Small intestine (tissue), 7 donors: ENCODE measurements around the gene CAMK4. TPM values are rescaled to one million over a fixed set of nuclear protein-coding genes. Genes with fewer than 3 reads are reported as not detected.
"Not testable (repeated sequence)": the region's sequence is repeated elsewhere in the genome, so short reads cannot be mapped to it uniquely, and the experiment has no call there.

Experiments
- DNase-seq, 2 donors: peaks; one replicate each; pipeline versions ENCODE4 v3.0.0 to v3.0.0-alpha.2; 2013
- FAIRE-seq: peaks from 2 replicates; lab custom pipeline; 2012; peaks lifted over from hg19 to GRCh38; lab: Jason Lieb, UNC
- H3K27ac ChIP-seq, 3 donors: one replicate each; pipeline ENCODE4 v1.5.1; 2013; ENCODE audit warnings: low read length in 2 of 3, mild to moderate bottlenecking in 2 of 3, control low read depth in 1 of 3, inconsistent platforms in 1 of 3, low read depth in 1 of 3, moderate library complexity in 1 of 3
- H3K27me3 ChIP-seq, 3 donors: one replicate each; pipeline ENCODE4 v1.6.1; 2013; ENCODE audit warnings: low read length in 3 of 3, inconsistent platforms in 1 of 3; ENCODE audit not compliant: control insufficient read depth in 3 of 3, insufficient read depth in 3 of 3
- H3K36me3 ChIP-seq, 3 donors: one replicate each; pipeline ENCODE4 v1.6.1; 2013; ENCODE audit warnings: low read length in 3 of 3, inconsistent platforms in 1 of 3, low read depth in 1 of 3, mild to moderate bottlenecking in 1 of 3, moderate library complexity in 1 of 3; ENCODE audit not compliant: control insufficient read depth in 3 of 3, insufficient read depth in 2 of 3
- H3K4me1 ChIP-seq, 3 donors: one replicate each; pipeline ENCODE4 v1.6.1; 2013; ENCODE audit warnings: low read length in 2 of 3, inconsistent platforms in 1 of 3, low read depth in 1 of 3, mild to moderate bottlenecking in 1 of 3, moderate library complexity in 1 of 3; ENCODE audit not compliant: control insufficient read depth in 3 of 3, insufficient read depth in 2 of 3
- H3K4me3 ChIP-seq, 3 donors: one replicate each; pipeline ENCODE4 v1.5.1; 2013; ENCODE audit warnings: low read length in 3 of 3, control low read depth in 1 of 3, inconsistent platforms in 1 of 3, low read depth in 1 of 3, mild to moderate bottlenecking in 1 of 3, moderate library complexity in 1 of 3
- H3K9me3 ChIP-seq, 2 donors: one replicate each; pipeline ENCODE4 v1.6.1; 2013; ENCODE audit warnings: low read depth in 1 of 2, low read length in 1 of 2; ENCODE audit not compliant: control insufficient read depth in 2 of 2, insufficient read depth in 1 of 2
- WGBS, 3 donors: extraction: QIAGEN DNeasy Blood & Tissue Kit; methylation state at CpG; one replicate each; pipeline ENCODE4 v1.1.7; 2013; 5-methylcytosine and 5-hydroxymethylcytosine counted together
- polyA plus RNA-seq, 4 donors: library from polyadenylated mRNA; stranded (reverse) in 3 of 4; unstranded in 1 of 4; fragments of 200-250 nt in 3 of 4; fragments of 120-200 nt in 1 of 4; gene quantifications; one replicate each; pipeline versions ENCODE4 v1.2.1 to v1.2.3, GENCODE V29; 2013
- donor health status: healthy with polysubstance abuse.
- donor health status: control.
- donor health status: control.
- donor health status: Bipolar disorder and iron deficiency.
- donor health status: healthy.

The CAMK4 gene
- polyA plus RNA-seq, 4 donors = 0.89 to 3.2 (median 2.2) TPM

DNA sequence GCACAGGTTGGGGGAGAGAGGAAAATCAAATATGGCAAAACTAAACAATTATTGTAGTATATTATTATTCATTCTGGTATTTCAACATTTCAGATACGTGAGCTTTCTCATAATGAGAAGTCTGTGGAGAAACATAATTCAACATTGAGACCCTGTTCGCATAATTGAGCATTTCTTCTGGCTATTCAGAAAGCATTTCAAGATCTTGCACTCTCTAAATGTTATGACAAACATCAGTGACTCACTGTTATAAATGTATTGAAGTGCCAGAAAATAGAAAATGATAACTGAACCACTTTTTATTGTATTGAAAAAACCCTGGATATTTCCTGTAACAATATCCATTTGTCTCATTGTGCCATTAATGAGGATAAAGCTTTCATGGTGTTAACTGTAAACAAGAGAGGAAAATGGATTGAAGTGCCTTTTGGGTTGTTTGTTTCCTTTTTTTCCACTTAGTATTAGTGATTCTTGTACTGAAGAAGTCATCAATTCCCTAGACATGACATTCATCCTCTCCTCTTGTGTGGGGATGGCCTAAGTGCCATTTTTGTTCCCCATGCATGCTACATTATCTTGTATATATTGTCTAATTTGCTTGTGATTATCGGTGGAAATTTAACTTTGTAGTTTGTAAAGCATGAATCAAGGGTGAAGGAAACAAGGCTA lies 124.6 kb downstream of the CAMK4 start:
- Histone ChIP-seq H3K27me3 (no peaks in the 10 kb centered on the region), H3K27ac (no peak overlapping the region), H3K36me3 (no peaks in the 10 kb centered on the region), H3K9me3 (no peaks in the 10 kb centered on the region), H3K4me3 (no peak overlapping the region), H3K4me1 (no peaks in the 10 kb centered on the region)
- 69 to 77% (median 73%) methylated on average over 3 of the region's 3 CpGs for WGBS, 3 donors
- DNase-seq (no peak), FAIRE-seq (no peak)

DNA sequence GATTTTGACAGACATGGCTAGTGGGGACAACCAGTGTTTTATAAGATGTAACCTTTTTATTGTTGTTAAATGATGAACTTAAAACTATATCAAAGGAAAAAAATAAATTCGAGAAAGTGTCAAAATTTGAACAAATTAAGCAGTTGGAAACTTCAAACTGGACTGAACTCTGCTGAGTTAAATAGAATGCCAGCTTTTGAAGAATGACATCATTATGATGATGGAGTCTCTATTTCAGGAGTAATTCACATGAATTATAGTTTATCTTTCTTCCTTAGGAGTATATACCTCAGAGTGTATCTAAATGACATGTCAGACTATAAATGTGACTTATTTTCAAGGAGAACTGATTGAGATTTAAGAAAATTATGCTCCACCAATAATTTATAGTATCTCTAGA lies 125.2 kb downstream of the CAMK4 start:
- no peaks in the 10 kb centered on the region for H3K36me3 ChIP-seq
- no peak for FAIRE-seq
- WGBS, 3 donors = 52 to 77% (median 71%) methylated on average over 1 of the region's 1 CpG
- no peak for DNase-seq
- no peak overlapping the region for H3K4me3 ChIP-seq
- no peaks in the 10 kb centered on the region for H3K4me1 ChIP-seq
- H3K27me3 ChIP-seq = no peaks in the 10 kb centered on the region
- H3K27ac ChIP-seq = no peak overlapping the region
- H3K9me3 ChIP-seq = no peaks in the 10 kb centered on the region

DNA sequence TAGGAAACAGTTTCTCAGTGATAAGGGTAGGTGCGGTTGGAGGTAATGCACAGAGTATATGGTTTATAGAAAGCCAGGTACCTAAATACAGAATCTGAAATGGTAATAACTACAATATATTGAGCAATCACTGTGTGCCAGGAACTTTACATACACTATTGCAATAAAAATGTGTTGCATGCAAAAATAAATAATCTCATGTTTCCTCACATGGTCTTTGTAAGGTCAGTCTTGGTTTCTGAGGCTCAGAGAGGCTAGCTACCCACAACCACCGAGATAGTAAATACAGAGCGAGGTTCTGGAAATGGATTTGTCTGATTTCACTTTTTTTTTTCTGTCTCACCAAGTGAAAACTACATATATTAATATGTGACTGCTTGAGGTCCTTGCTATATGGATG lies 128.9 kb downstream of the CAMK4 start:
- Histone ChIP-seq H3K9me3 (no peaks in the 10 kb centered on the region), H3K27me3 (no peaks in the 10 kb centered on the region), H3K4me1 (no peaks in the 10 kb centered on the region), H3K4me3 (no peak overlapping the region), H3K27ac (no peak overlapping the region), H3K36me3 (no peaks in the 10 kb centered on the region)
- DNase-seq (no peak), FAIRE-seq (no peak)
- 77 to 84% (median 84%) methylated on average over 3 of the region's 3 CpGs for WGBS, 3 donors

DNA sequence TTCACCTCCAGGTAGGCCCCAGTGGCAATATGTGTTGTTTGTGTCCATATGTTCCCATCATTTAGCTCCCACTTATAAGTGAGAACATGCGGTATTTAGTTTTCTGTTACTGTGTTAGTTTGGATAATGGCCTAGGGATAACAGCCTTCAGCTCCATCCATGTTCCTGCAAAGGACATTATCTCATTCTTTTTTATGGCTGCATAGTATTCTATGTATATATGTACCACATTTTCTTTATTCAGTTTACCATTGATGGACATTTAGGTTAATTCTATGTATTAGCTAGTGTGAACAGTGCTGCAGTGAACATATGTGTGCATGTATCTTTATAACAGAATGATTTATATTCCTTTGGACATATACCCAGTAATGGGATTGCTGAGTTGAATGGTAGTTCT lies 134.5 kb downstream of the CAMK4 start:
- H3K27ac ChIP-seq, FAIRE-seq, H3K36me3 ChIP-seq, H3K9me3 ChIP-seq, H3K27me3 ChIP-seq, H3K4me1 ChIP-seq, H3K4me3 ChIP-seq, DNase-seq: not testable (repeated sequence)
- WGBS, 3 donors = 0% methylated on average over 1 of the region's 1 CpG

DNA sequence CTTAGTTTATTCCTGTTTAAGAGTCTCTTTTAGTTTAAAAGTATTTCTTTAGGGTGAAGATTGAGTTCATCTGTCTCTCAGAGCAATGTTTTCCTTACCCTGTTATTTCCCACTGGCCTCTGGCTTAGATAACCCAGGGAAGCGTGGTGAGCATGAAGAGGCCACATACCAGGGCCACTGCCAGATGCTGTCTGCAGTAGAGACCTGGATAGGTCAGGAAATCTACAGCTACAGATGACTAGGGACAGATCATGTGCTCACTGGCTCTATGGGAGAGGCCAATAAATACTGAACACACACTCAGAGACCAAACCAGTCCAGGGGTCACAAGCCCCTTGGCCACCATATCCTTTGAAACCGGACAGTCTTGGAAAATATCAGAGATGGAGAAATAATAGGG lies 136.0 kb downstream of the CAMK4 start:
- no peaks in the 10 kb centered on the region for H3K4me1 ChIP-seq
- FAIRE-seq (no peak), DNase-seq (no peak)
- H3K4me3 ChIP-seq = no peak overlapping the region
- H3K27me3 ChIP-seq = no peaks in the 10 kb centered on the region
- H3K27ac ChIP-seq = no peak overlapping the region
- WGBS, 3 donors = 59 to 78% (median 64%) methylated on average over 2 of the region's 2 CpGs
- no peaks in the 10 kb centered on the region for H3K9me3 ChIP-seq
- no peaks in the 10 kb centered on the region for H3K36me3 ChIP-seq

DNA sequence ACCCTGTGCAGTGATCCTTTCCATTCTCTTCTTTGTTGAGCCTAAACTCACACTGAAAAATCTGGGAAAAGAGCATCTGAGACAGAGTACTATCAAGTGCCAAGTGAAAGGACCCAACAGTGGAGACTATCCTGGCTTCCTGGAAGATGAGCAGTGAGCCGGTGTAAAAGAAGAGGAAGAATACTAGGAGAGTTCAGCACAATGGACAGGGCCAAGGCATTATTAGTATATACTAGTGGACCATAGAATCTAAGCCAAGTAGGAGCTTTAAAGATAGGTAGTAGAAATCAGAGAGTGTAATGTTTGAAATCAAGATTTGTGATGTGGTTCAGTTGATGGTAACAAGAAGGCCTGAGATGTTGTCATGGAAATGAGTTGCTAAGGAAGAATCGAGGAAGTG lies 140.8 kb downstream of the CAMK4 start:
- WGBS, 3 donors = 74 to 77% (median 76%) methylated on average over 2 of the region's 2 CpGs
- no peak overlapping the region for H3K27ac ChIP-seq
- H3K4me1 ChIP-seq = no peaks in the 10 kb centered on the region
- DNase-seq = no peak
- no peak overlapping the region for H3K4me3 ChIP-seq
- no peaks in the 10 kb centered on the region for H3K27me3 ChIP-seq
- no peak for FAIRE-seq
- no peaks in the 10 kb centered on the region for H3K9me3 ChIP-seq
- no peaks in the 10 kb centered on the region for H3K36me3 ChIP-seq

DNA sequence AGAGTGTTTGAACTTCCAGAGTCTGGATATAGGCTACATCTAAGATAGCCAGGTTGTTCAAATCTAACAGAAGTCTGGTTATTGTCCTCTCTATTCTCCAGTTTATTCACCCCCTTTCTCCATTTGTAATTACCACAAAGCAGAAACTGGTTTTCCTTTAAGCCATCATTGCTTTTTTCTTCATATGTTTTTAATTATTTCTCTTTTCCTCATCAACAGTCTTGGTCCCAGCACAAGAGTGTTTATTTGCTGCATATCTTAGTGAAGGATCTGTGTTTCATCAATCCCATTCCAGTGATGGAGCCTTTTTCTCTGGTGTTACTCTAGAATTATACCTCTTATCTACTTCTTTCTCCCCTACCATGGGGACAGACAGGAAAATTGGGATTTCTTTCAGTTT lies 142.2 kb downstream of the CAMK4 start:
- no peaks in the 10 kb centered on the region for H3K27me3 ChIP-seq
- no peak overlapping the region for H3K4me3 ChIP-seq
- FAIRE-seq (no peak), DNase-seq (no peak)
- H3K36me3 ChIP-seq = no peaks in the 10 kb centered on the region
- no peak overlapping the region for H3K27ac ChIP-seq
- H3K4me1 ChIP-seq = no peaks in the 10 kb centered on the region
- no peaks in the 10 kb centered on the region for H3K9me3 ChIP-seq

DNA sequence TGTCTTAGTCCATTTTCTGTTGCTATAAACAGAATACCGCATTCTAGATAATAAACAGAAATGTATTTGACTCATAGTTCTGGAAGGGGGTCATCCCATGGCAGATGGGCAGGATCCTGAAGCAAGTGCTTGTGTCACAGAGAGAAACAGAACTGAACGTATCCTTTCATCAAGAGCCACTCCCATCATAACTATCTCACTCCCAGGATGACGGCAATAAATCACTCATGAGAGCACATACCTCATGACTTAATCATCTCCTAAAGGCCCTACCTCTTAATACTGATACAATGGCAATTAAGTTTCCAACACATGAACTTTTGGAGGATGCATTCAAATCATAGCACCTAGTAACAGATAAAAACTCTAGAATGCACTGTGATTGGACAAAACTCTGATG lies 142.9 kb downstream of the CAMK4 start:
- Histone ChIP-seq H3K4me3 (no peak overlapping the region), H3K27me3 (no peaks in the 10 kb centered on the region), H3K27ac (no peak overlapping the region), H3K36me3 (no peaks in the 10 kb centered on the region), H3K9me3 (no peaks in the 10 kb centered on the region), H3K4me1 (no peaks in the 10 kb centered on the region)
- FAIRE-seq (no peak), DNase-seq (peak in 1 of 2 donors; percentile 6)
- 38 to 71% (median 51%) methylated on average over 3 of the region's 3 CpGs for WGBS, 3 donors

DNA sequence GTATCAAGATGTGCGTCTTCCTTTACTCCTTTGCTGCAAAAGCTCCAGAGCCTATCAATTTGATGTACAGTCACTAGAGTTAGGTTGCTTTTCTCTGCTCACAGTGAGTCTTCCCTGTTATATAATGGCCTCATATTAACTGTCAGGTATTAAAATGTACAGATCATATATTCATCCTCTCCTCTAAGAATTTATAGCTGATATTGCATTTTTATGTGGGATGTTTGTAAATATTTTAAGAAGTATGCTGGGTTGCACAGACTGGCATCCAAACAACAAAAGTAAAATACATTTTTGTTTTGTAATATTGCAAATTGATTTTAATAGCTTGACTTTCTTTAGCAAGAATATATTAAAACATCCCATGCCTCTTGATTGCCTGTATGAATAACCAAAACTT lies 148.6 kb downstream of the CAMK4 start:
- Histone ChIP-seq H3K9me3 (no peaks in the 10 kb centered on the region), H3K27me3 (no peaks in the 10 kb centered on the region), H3K27ac (no peak overlapping the region), H3K4me1 (no peaks in the 10 kb centered on the region), H3K36me3 (no peaks in the 10 kb centered on the region), H3K4me3 (no peak overlapping the region)
- no peak for FAIRE-seq
- 90 to 97% (median 96%) methylated on average over 1 of the region's 1 CpG for WGBS, 3 donors
- no peak for DNase-seq
